Measurements from ENCODE around the gene AQP1.

AQP1 gene

GRCh38 chr7:30888747-30889146 lies 22.9 kb upstream of the AQP1 start (continued):
- TF ChIP-seq ESRRG (CRISPR knock-in tag; IDR thresholded peaks at IDR 0.05) = no peak
- TF ChIP-seq TOX (CRISPR knock-in tag; IDR thresholded peaks at IDR 0.05; ENCODE audit: borderline replicate concordance) = no peak
- TF ChIP-seq ZFP30 (CRISPR knock-in tag; IDR thresholded peaks at IDR 0.05) = no peak
- no peak for TF ChIP-seq ZNF8 (CRISPR knock-in tag; IDR thresholded peaks at IDR 0.05)
- TF ChIP-seq CSDC2 (CRISPR knock-in tag; IDR thresholded peaks at IDR 0.05) = no peak
- no peak for TF ChIP-seq ZNF70 (CRISPR knock-in tag; IDR thresholded peaks at IDR 0.05)
- TF ChIP-seq ZNF565 (CRISPR knock-in tag; conservative IDR thresholded peaks at IDR 0.05; ENCODE audit: low read depth) = no peak
- no peak for TF ChIP-seq RARB (CRISPR knock-in tag; IDR thresholded peaks at IDR 0.05)
- TF ChIP-seq BACH2 (CRISPR knock-in tag; IDR thresholded peaks at IDR 0.05; ENCODE audit: borderline replicate concordance) = no peak

- no peak for TF ChIP-seq TSHZ2 (CRISPR knock-in tag; IDR thresholded peaks at IDR 0.05)
- TF ChIP-seq BACH2 (CRISPR knock-in tag; IDR thresholded peaks at IDR 0.05; ENCODE audit: borderline replicate concordance) = no peak
- TF ChIP-seq OSR1 (CRISPR knock-in tag; IDR thresholded peaks at IDR 0.05) = no peak
- no peak for TF ChIP-seq ESRRG (CRISPR knock-in tag; IDR thresholded peaks at IDR 0.05)
- TF ChIP-seq TOX (CRISPR knock-in tag; IDR thresholded peaks at IDR 0.05; ENCODE audit: borderline replicate concordance) = no peak
- no peak for TF ChIP-seq ZNF70 (CRISPR knock-in tag; IDR thresholded peaks at IDR 0.05)
- no peak for TF ChIP-seq SNAI2 (CRISPR knock-in tag; IDR thresholded peaks at IDR 0.05)
- TF ChIP-seq CSDC2 (CRISPR knock-in tag; IDR thresholded peaks at IDR 0.05) = no peak
- no peak for ATAC-seq
Observed at GRCh38 chr7:30890226-30890625, 21.4 kb upstream of the AQP1 start.

GRCh38 chr7:30893357-30893756 lies 18.3 kb upstream of the AQP1 start:
- ATAC-seq = no peak
- TF ChIP-seq ZNF70 (CRISPR knock-in tag; IDR thresholded peaks at IDR 0.05) = no peak
- TF ChIP-seq RARB (CRISPR knock-in tag; IDR thresholded peaks at IDR 0.05) = no peak
- no peak for TF ChIP-seq SNAI2 (CRISPR knock-in tag; IDR thresholded peaks at IDR 0.05)
- TF ChIP-seq TOX (CRISPR knock-in tag; IDR thresholded peaks at IDR 0.05; ENCODE audit: borderline replicate concordance) = no peak
- TF ChIP-seq CSDC2 (CRISPR knock-in tag; IDR thresholded peaks at IDR 0.05) = no peak
- TF ChIP-seq PATZ1 (CRISPR knock-in tag; IDR thresholded peaks at IDR 0.05; ENCODE audit: borderline replicate concordance) = no peak
- no peak for TF ChIP-seq CSRNP3 (CRISPR knock-in tag; IDR thresholded peaks at IDR 0.05)
- TF ChIP-seq ZFP30 (CRISPR knock-in tag; IDR thresholded peaks at IDR 0.05) = no peak
- no peak for TF ChIP-seq ZC3H10 (CRISPR knock-in tag; IDR thresholded peaks at IDR 0.05)
- TF ChIP-seq CREB5 (CRISPR knock-in tag; IDR thresholded peaks at IDR 0.05; ENCODE audit: low read depth) = no peak
- no peak for TF ChIP-seq ZNF8 (CRISPR knock-in tag; IDR thresholded peaks at IDR 0.05)
- TF ChIP-seq GLIS3 (CRISPR knock-in tag; IDR thresholded peaks at IDR 0.05) = no peak
- no peak for TF ChIP-seq ISL1 (CRISPR knock-in tag; IDR thresholded peaks at IDR 0.05)
- no peak for TF ChIP-seq POU6F1 (CRISPR knock-in tag; IDR thresholded peaks at IDR 0.05; ENCODE audit: borderline replicate concordance, low read depth)
- no peak for TF ChIP-seq BACH2 (CRISPR knock-in tag; IDR thresholded peaks at IDR 0.05; ENCODE audit: borderline replicate concordance)
- TF ChIP-seq TSHZ2 (CRISPR knock-in tag; IDR thresholded peaks at IDR 0.05) = no peak
- no peak for TF ChIP-seq ZNF565 (CRISPR knock-in tag; conservative IDR thresholded peaks at IDR 0.05; ENCODE audit: low read depth)
- TF ChIP-seq ZFP3 (CRISPR knock-in tag; IDR thresholded peaks at IDR 0.05) = no peak
- TF ChIP-seq ARNTL (CRISPR knock-in tag; IDR thresholded peaks at IDR 0.05; ENCODE audit: borderline replicate concordance, low read depth) = no peak
